ENCODE data around the gene HMGN2.

GRCh38 chr1:26472320-26472900, at the start of gene HMGN2:
- TF ChIP-seq CTCF (conservative IDR thresholded peaks at IDR 0.05 in 1 of 2, IDR thresholded peaks at IDR 0.05 in 1 of 2; ENCODE audit: extremely low read depth in 1 of 2, insufficient read depth in 1 of 2, low read depth in 1 of 2, low read length in 2 of 2) (no peak), EZH2 (IDR thresholded peaks at IDR 0.05; ENCODE audit: borderline replicate concordance, low read length) (no peak)
